Upper lobe of right lung (tissue), 1 donor: ENCODE results near the gene SPDYE11. TPM values are rescaled to one million over a fixed set of nuclear protein-coding genes. Genes with fewer than 3 reads are reported as not detected.
"Not testable (repeated sequence)": the region's sequence is repeated elsewhere in the genome, so short reads cannot be mapped to it uniquely, and the experiment has no call there.

Experiments used
- ATAC-seq: fragments of 200-7000 bp; cut with Tn5 transposase; one replicate; pipeline ENCODE4 v1.9.1; 2020; ENCODE audit warnings: mild to moderate bottlenecking, moderate library complexity
- DNase-seq: peaks from one replicate; pipeline ENCODE4 v3.0.0-alpha.2; 2020
- H3K27ac ChIP-seq: fragments of 200-600 bp; one replicate; pipeline ENCODE4 v1.8.0; 2022
- H3K27me3 ChIP-seq: fragments of 200-600 bp; one replicate; pipeline ENCODE4 v1.8.0; 2022; ENCODE audit warnings: mild to moderate bottlenecking
- H3K36me3 ChIP-seq: fragments of 200-600 bp; one replicate; pipeline ENCODE4 v1.8.0; 2022
- H3K4me1 ChIP-seq: fragments of 200-600 bp; one replicate; pipeline ENCODE4 v1.8.0; 2022
- H3K4me3 ChIP-seq: fragments of 200-600 bp; one replicate; pipeline ENCODE4 v1.8.0; 2022; ENCODE audit warnings: mild to moderate bottlenecking
- H3K9me3 ChIP-seq: fragments of 200-600 bp; one replicate; pipeline ENCODE4 v1.8.0; 2022
- intact Hi-C: fragments of 100-400 bp; cut with DNase I; formaldehyde crosslinking; loops from one replicate; pipeline ENCODE4 v1.11.0; 2022
- long read RNA-seq: library from polyadenylated mRNA; unstranded; transcript quantifications from one replicate; pipeline ENCODE4 v2.0.0, GENCODE V29; 2021
- total RNA-seq: library from RNA; stranded (reverse); fragmentation: NEBNext Ultra II Directional; extraction: Animal tissue kit (Norgen Biotek cat#: 25700); gene quantifications from one replicate; pipeline ENCODE4 v1.2.1, GENCODE V29; 2021
- donor health status: DM: no; HTN: yes; CAD: no; lungs with severe emphysema.

The SPDYE11 gene, protein sequence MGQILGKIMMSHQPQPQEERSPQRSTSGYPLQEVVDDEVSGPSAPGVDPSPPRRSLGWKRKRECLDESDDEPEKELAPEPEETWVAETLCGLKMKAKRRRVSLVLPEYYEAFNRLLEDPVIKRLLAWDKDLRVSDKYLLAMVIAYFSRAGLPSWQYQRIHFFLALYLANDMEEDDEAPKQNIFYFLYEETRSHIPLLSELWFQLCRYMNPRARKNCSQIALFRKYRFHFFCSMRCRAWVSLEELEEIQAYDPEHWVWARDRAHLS
- not detected for total RNA-seq
- long read RNA-seq, partial matches to known transcripts: 0 of 4 reads
- long read RNA-seq, other reads (novel, unspliced or antisense): 4 of 4 reads

DNA sequence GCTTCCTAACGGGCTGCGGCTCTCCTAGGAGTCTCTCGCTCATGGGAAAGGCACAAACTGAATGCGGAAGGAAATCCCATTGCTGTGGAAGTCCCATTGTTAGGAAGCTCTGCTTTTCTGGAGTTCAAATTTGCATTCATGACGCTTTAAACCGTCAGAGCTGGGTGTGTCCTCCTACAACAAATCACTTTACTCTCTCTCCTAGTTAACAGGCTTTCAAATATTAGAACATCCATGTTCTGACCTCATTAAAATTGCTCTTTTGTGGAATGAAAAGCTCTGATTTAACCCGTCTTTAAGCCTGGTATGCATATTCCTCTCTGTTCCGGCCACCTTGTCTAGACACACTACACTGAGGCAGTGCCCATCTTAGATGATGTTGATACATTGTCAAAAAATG lies at the start of gene SPDYE11:
Gene SPDYE11 (minus strand): TSS at position 101 of the 400 bp plus-strand sequence. CDS start 1,800 bp downstream, outside the sequence.
- H3K27me3 ChIP-seq, H3K36me3 ChIP-seq, H3K4me1 ChIP-seq, intact Hi-C loops, H3K4me3 ChIP-seq, H3K9me3 ChIP-seq, DNase-seq, H3K27ac ChIP-seq, ATAC-seq: not testable (repeated sequence)

DNA sequence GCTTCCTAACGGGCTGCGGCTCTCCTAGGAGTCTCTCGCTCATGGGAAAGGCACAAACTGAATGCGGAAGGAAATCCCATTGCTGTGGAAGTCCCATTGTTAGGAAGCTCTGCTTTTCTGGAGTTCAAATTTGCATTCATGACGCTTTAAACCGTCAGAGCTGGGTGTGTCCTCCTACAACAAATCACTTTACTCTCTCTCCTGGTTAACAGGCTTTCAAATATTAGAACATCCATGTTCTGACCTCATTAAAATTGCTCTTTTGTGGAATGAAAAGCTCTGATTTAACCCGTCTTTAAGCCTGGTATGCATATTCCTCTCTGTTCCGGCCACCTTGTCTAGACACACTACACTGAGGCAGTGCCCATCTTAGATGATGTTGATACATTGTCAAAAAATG lies 28.2 kb upstream of the SPDYE11 start, which contains the start of gene SPDYE9:
Gene SPDYE9 (minus strand): TSS at position 101 of the 400 bp plus-strand sequence. CDS start 1,800 bp downstream, outside the sequence.
- H3K4me1 ChIP-seq, H3K9me3 ChIP-seq, intact Hi-C loops, H3K4me3 ChIP-seq, DNase-seq, H3K36me3 ChIP-seq, H3K27me3 ChIP-seq, H3K27ac ChIP-seq, ATAC-seq: not testable (repeated sequence)

DNA sequence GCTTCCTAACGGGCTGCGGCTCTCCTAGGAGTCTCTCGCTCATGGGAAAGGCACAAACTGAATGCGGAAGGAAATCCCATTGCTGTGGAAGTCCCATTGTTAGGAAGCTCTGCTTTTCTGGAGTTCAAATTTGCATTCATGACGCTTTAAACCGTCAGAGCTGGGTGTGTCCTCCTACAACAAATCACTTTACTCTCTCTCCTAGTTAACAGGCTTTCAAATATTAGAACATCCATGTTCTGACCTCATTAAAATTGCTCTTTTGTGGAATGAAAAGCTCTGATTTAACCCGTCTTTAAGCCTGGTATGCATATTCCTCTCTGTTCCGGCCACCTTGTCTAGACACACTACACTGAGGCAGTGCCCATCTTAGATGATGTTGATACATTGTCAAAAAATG lies 28.0 kb downstream of the SPDYE11 start, which contains the start of gene SPDYE8:
Gene SPDYE8 (minus strand): TSS at position 101 of the 400 bp plus-strand sequence. CDS start 1,800 bp downstream, outside the sequence.
- H3K4me1 ChIP-seq, ATAC-seq, H3K4me3 ChIP-seq, H3K27me3 ChIP-seq, DNase-seq, H3K36me3 ChIP-seq, H3K9me3 ChIP-seq, intact Hi-C loops, H3K27ac ChIP-seq: not testable (repeated sequence)

DNA sequence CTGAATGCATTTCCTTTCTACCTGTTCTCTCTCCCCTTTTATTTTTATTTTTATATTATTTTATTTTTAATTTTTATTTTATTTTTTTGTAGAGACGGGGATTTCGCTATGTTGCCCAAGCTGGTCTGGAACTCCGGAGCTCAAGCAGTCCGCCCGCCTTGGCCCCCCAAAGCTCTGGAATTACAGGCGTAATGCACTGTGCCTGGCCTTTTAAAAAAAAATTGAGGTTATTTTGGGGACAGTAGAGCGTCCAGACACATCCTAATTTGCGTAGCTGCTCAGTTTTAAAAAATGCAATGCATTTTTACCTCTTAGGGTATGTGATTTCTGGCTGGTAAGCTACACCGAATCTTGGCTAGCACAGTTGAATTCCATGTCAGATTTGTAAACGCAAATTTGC lies 51.2 kb downstream of the SPDYE11 start:
- ATAC-seq, DNase-seq, H3K9me3 ChIP-seq, H3K27me3 ChIP-seq, intact Hi-C loops, H3K36me3 ChIP-seq: not testable (repeated sequence)
- H3K4me3 ChIP-seq: peak overlapping the region; percentile 61
- H3K27ac ChIP-seq: peak overlapping the region; percentile 91
- H3K4me1 ChIP-seq: peaks cover 11% of the 10 kb centered on the region

DNA sequence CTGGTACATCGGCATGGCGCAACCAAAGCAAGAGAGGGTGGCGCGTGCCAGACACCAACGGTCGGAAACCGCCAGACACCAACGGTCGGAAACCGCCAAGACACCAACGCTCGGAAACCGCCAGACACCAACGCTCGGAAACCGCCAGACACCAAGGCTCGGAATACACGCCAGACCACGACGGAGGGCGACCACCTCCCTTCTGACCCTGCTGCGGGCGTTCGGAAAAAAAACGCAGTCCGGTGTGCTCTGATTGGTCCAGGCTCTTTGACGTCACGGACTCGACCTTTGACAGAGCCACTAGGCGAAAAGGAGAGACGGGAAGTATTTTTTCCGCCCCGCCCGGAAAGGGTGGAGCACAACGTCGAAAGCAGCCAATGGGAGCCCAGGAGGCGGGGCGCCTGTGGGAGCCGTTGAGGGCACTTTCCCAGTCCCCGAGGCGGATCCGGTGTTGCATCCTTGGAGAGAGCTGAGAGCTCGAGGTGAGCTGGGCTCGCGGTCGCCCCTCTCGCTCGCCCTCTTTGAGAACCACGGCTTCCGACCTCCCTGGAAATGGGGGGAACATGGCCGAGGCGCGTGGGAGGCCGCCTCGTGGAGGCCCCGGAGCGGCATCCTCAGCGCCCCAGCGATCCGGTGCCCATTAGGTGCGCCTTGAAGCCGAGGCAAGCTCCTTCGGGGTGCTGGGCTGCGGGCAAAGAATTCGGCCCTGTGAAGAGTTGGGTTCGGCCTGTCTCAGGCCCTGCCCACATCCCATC lies 51.8 kb downstream of the SPDYE11 start:
- intact Hi-C loops, H3K27me3 ChIP-seq, H3K9me3 ChIP-seq, H3K36me3 ChIP-seq: not testable (repeated sequence)
- DNase-seq (peak; percentile 93), ATAC-seq (peak; percentile 95)
- H3K4me1 ChIP-seq: peaks cover 11% of the 10 kb centered on the region
- H3K27ac ChIP-seq: peak overlapping the region; percentile 91
- peak overlapping the region; percentile 61 for H3K4me3 ChIP-seq

DNA sequence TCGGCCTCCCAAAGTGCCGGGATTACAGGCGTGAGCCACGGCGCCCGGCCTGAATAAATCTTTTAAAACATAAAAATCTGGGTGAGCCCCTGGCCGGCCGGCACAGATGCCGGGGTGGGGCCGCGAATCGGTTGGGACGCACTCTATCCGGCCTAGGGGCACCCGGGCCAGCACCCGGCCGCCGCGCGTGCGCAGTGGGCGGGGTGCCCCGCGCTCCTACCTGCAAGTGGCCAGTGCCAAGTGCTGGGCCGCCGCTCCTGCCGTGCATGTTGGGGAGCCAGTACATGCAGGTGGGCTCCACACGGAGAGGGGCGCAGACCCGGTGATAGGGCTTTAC lies 52.4 kb downstream of the SPDYE11 start:
- Histone ChIP-seq H3K4me3 (peak overlapping the region; percentile 61), H3K4me1 (peaks cover 11% of the 10 kb centered on the region), H3K27ac (peak overlapping the region; percentile 91)
- DNase-seq (peak; percentile 93), ATAC-seq (peak; percentile 97)
- H3K27me3 ChIP-seq, H3K36me3 ChIP-seq, H3K9me3 ChIP-seq, intact Hi-C loops: not testable (repeated sequence)

DNA sequence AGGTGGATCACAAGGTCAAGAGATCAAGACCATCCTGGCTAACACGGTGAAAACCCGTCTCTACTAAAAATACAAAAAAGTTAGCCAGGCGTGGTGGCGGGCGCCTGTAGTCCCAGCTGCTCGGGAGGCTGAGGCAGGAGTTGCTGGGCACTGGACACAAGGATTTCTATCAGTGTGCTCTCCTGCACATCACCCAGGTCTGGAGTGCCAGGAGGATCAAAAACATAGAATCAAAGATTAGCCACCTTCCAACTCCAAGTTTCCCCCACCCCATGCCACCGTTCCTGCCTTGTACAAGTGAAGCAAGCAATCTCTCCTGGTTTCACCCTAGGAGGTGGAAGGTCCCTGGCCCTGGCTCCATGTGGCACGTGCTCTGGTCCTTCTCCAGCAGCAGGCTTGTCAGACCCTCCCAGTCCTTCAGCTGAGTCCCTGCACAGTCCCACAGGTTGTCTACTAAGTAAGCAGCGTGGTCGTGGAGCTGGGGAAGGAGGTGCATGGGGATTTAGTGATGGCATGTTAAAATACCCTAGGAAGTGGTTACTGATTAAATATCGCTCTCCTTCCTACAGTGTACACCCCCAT lies 59.7 kb downstream of the SPDYE11 start:
- H3K4me3 ChIP-seq, H3K27ac ChIP-seq, ATAC-seq, H3K27me3 ChIP-seq, intact Hi-C loops, H3K4me1 ChIP-seq, H3K36me3 ChIP-seq, H3K9me3 ChIP-seq, DNase-seq: not testable (repeated sequence)

Other genes with a start within 250 kb of the SPDYE11 start
- gene TYW1B, start 229.7 kb downstream of the SPDYE11 start, total RNA-seq: 6.7 TPM
- gene POM121, start 132.8 kb downstream of the SPDYE11 start, total RNA-seq: 39.4 TPM
- not detected for gene TRIM74, start 88.4 kb downstream of the SPDYE11 start, total RNA-seq
- gene SPDYE8, start 28.1 kb downstream of the SPDYE11 start, total RNA-seq: not detected
- not detected for gene SPDYE9, start 28.1 kb upstream of the SPDYE11 start, total RNA-seq